GM12878 (cell line): ENCODE data around the gene SELENOW. TPM values are rescaled to one million over a fixed set of nuclear protein-coding genes. Genes with fewer than 3 reads are reported as not detected.

ENCODE experiments used
- ATAC-seq: fragments of 200-7000 bp; cut with Tn5 transposase; 3 replicates; pipeline ENCODE4 v1.9.1; 2020; ENCODE audit warnings: mild to moderate bottlenecking, moderate library complexity
- BruUV-seq: library from RNA; stranded (reverse); fragments of 400-500 nt; replicated peaks from 2 replicates; lab custom pipeline; 2021; lab: Mats Ljungman, UMichigan
- CTCF ChIA-PET: fragments of 300-600 bp; sonication (Branson Sonifier 250); formaldehyde crosslinking; extraction: SDS; loops from one replicate; lab custom pipeline; 2021; ENCODE audit warnings: inconsistent platforms; lab: Yijun Ruan, JAX
- POLR2A ChIA-PET: fragments of 350-600 bp; formaldehyde crosslinking; extraction: SDS; loops from one replicate; lab custom pipeline; 2021; ENCODE audit warnings: inconsistent platforms; lab: Charles Lee
- RAD21 ChIA-PET: fragments of 300-600 bp; sonication (Branson Sonifier 250); formaldehyde crosslinking; loops from one replicate; lab custom pipeline; 2023; ENCODE audit warnings: antibody characterized with exemption; ENCODE audit not compliant: unreplicated experiment; lab: Charles Lee
- SMC1A ChIA-PET: fragments of 300-600 bp; sonication (Branson Sonifier 250); formaldehyde crosslinking; loops from one replicate; lab custom pipeline; 2023; ENCODE audit not compliant: unreplicated experiment, uncharacterized antibody; lab: Charles Lee
- DNase-seq: peaks from one replicate; pipeline ENCODE4 v3.0.0-alpha.2; 2011; ENCODE audit warnings: low read depth, low spot score
- FAIRE-seq: peaks from 3 replicates; lab custom pipeline; 2011; peaks lifted over from hg19 to GRCh38; lab: Jason Lieb, UNC
- H2AFZ ChIP-seq: 2 replicates; pipeline ENCODE4 v1.6.0; 2011; ENCODE audit warnings: low read depth, low read length, control low read depth; ENCODE audit not compliant: control insufficient read depth
- H3K27ac ChIP-seq: 2 replicates; pipeline ENCODE4 v1.5.1; 2011; ENCODE audit warnings: control low read depth; ENCODE audit not compliant: control insufficient read depth, insufficient read depth
- H3K27me3 ChIP-seq, 2 experiments: replicated peaks in 1 of 2; 2 replicates each; pipeline versions ENCODE4 v1.6.0 to v1.6.1; 2011; ENCODE audit warnings: low read length in 1 of 2; ENCODE audit not compliant: control insufficient read depth in 2 of 2, insufficient read depth in 2 of 2
- H3K36me3 ChIP-seq, 2 experiments: 2 replicates each; pipeline ENCODE4 v1.5.1; 2011; ENCODE audit warnings: low read length in 1 of 2; ENCODE audit not compliant: control insufficient read depth in 2 of 2, insufficient read depth in 2 of 2
- H3K4me1 ChIP-seq: 2 replicates; pipeline ENCODE4 v1.6.1; 2011; ENCODE audit warnings: mild to moderate bottlenecking, low read length, moderate library complexity, mixed read lengths; ENCODE audit not compliant: control insufficient read depth, insufficient read depth
- H3K4me2 ChIP-seq: 2 replicates; pipeline ENCODE4 v1.6.0; 2011; ENCODE audit warnings: control low read depth; ENCODE audit not compliant: control insufficient read depth, insufficient read depth
- H3K4me3 ChIP-seq: fragments of 200-600 bp; sonication (generic); 2 replicates; pipeline ENCODE4 v1.5.1; 2016
- H3K79me2 ChIP-seq: 2 replicates; pipeline ENCODE4 v1.6.0; 2011; ENCODE audit warnings: low read length; ENCODE audit not compliant: control insufficient read depth, insufficient read depth
- H3K9ac ChIP-seq: 2 replicates; pipeline ENCODE4 v1.8.0; 2011; ENCODE audit warnings: low read length, control low read depth, mixed read lengths; ENCODE audit not compliant: control insufficient read depth, insufficient read depth
- H3K9me3 ChIP-seq: replicated peaks from 3 replicates; pipeline ENCODE4 v1.5.1; 2011; ENCODE audit warnings: mild to moderate bottlenecking, low read length; ENCODE audit not compliant: control insufficient read depth, insufficient read depth
- H4K20me1 ChIP-seq: 2 replicates; pipeline ENCODE4 v1.6.0; 2011; ENCODE audit not compliant: control insufficient read depth, insufficient read depth
- CHD2 ChIP-seq: IDR thresholded peaks from 2 replicates; pipeline ENCODE4 v1.6.1; 2011; ENCODE audit warnings: low read depth, low read length, improper control_type of control experiment, borderline replicate concordance
- CREB1 ChIP-seq: IDR thresholded peaks from 2 replicates; pipeline ENCODE4 v1.6.1; 2012; ENCODE audit warnings: low read depth, mild to moderate bottlenecking, inconsistent platforms
- EED ChIP-seq: sonication (generic); IDR thresholded peaks from 2 replicates; pipeline ENCODE4 v1.6.1; 2016; ENCODE audit warnings: antibody characterized with exemption, low read depth
- ELK1 ChIP-seq: IDR thresholded peaks from 2 replicates; pipeline ENCODE4 v1.6.1; 2012; ENCODE audit warnings: low read depth, low read length, improper control_type of control experiment
- IKZF2 ChIP-seq, 2 experiments: fragments of 450-650 bp; IDR thresholded peaks; 2 replicates each; pipeline ENCODE4 v1.6.1; 2017; ENCODE audit warnings: mild to moderate bottlenecking in 2 of 2, moderate library complexity in 2 of 2
- KLF5 ChIP-seq: fragments of 450-650 bp; IDR thresholded peaks from 2 replicates; pipeline ENCODE4 v1.6.1; 2014; ENCODE audit warnings: mild to moderate bottlenecking; ENCODE audit not compliant: partially characterized antibody
- NFIC ChIP-seq: IDR thresholded peaks from 2 replicates; pipeline ENCODE4 v1.6.1; 2012; ENCODE audit warnings: low read depth, mild to moderate bottlenecking, inconsistent platforms, low read length, moderate library complexity
- PAX8 ChIP-seq: fragments of 450-650 bp; IDR thresholded peaks from 2 replicates; pipeline ENCODE4 v1.6.1; 2017; ENCODE audit warnings: mild to moderate bottlenecking, moderate library complexity
- PBX3 ChIP-seq: IDR thresholded peaks from 2 replicates; pipeline ENCODE4 v1.6.1; 2011; ENCODE audit warnings: mild to moderate bottlenecking, low read depth, low read length, moderate library complexity; ENCODE audit not compliant: insufficient replicate concordance
- POLR2AphosphoS5 ChIP-seq: IDR thresholded peaks from 2 replicates; pipeline ENCODE4 v1.6.1; 2011; ENCODE audit warnings: mild to moderate bottlenecking, low read length, inconsistent platforms
- RUNX3 ChIP-seq: IDR thresholded peaks from 2 replicates; pipeline ENCODE4 v1.6.1; 2012; ENCODE audit warnings: low read length, inconsistent platforms
- SMAD1 ChIP-seq: fragments of 450-650 bp; IDR thresholded peaks from 2 replicates; pipeline ENCODE4 v1.6.1; 2018; ENCODE audit warnings: mild to moderate bottlenecking, low read depth; ENCODE audit not compliant: partially characterized antibody
- SREBF2 ChIP-seq: IDR thresholded peaks from 2 replicates; pipeline ENCODE4 v1.6.1; 2012; ENCODE audit warnings: mild to moderate bottlenecking, low read length
- TCF12 ChIP-seq: IDR thresholded peaks from 2 replicates; pipeline ENCODE4 v1.6.1; 2011; ENCODE audit warnings: low read depth, mild to moderate bottlenecking, low read length
- YBX1 ChIP-seq: fragments of 450-650 bp; IDR thresholded peaks from 2 replicates; pipeline ENCODE4 v1.6.1; 2016; ENCODE audit warnings: antibody characterized with exemption
- WGBS: methylation state at CpG from one replicate; pipeline ENCODE4 v1.1.6; 2016; ENCODE audit warnings: low lambda C conversion rate; ENCODE audit not compliant: insufficient replicate concordance, insufficient coverage; ENCODE audit errors: missing lambda C conversion rate; 5-methylcytosine and 5-hydroxymethylcytosine counted together
- in situ Hi-C: fragments of 300-500 bp; cut with MboI; formaldehyde crosslinking; loops from 9 replicates; pipeline ENCODE4 v1.14.3; 2018; ENCODE audit warnings: mixed read lengths
- intact Hi-C: fragments of 100-400 bp; cut with micrococcal nuclease; formaldehyde crosslinking; loops from one replicate; pipeline ENCODE4 v1.14.2; 2022; ENCODE audit not compliant: unreplicated experiment
- polyA plus RNA-seq, 11 experiments: library from polyadenylated mRNA; depleted of rRNA in 4 of 11; unstranded in 6 of 11; stranded (reverse) in 5 of 11; fragments of >200 nt; fragmentation: Nextera tagmentation in 4 of 11; fragmentation: Illumina TruSeq in 1 of 11; extraction: Ambion mirVana in 4 of 11; extraction: Trizol in 1 of 11; gene quantifications; 1 replicate in 1 of 11; 2 replicates in 10 of 11; pipeline versions ENCODE4 v1.2.1 to v1.2.3, GENCODE V29; 2011 to 2016; ENCODE audit warnings: inconsistent platforms in 2 of 11, missing spikeins in 2 of 11, low read depth in 1 of 11
- total RNA-seq, 4 experiments: library from RNA; depleted of rRNA in 3 of 4; stranded (reverse); fragments of >200 nt in 3 of 4; fragmentation: Illumina TruSeq in 1 of 4; extraction: Trizol in 1 of 4; gene quantifications; 2 replicates each; pipeline versions ENCODE4 v1.2.1 to v1.2.3, GENCODE V29; 2013 to 2021

Gene SELENOW
- total and polyA plus RNA-seq, 10 of the 15 experiments (the other 5 are each of a cell fraction or from before 2014, with no cell fraction given), result 53.3 to 186 (median 101) TPM

- no peaks in the 10 kb centered on the region for H4K20me1 ChIP-seq
- no peak overlapping the region for H3K27ac ChIP-seq
- no peak overlapping the region for H3K9ac ChIP-seq
- 98% methylated on average over 9 of the region's 9 CpGs for WGBS
- RAD21 ChIA-PET, result no interaction called here
- POLR2A ChIA-PET, result interaction anchor here (0.7 kb wide), 1 partner anchor 189 kb away, joined by 3 read pairs; no protein-coding TSS in a partner anchor
- no peaks in the 10 kb centered on the region for H3K9me3 ChIP-seq
- H3K27me3 ChIP-seq, result no peaks in the 10 kb centered on the region
- ATAC-seq (no peak), DNase-seq (no peak), FAIRE-seq (no peak)
- BruUV-seq, result no TSS peak
- H3K36me3 ChIP-seq, result no peaks in the 10 kb centered on the region; a peak in 1 of 4 replicates
- CTCF ChIA-PET, result interaction anchor here (0.9 to 1.2 kb wide), 2 partner anchors 15 to 343 kb away, joined by 3 to 5 read pairs; no protein-coding TSS in a partner anchor
- SMC1A ChIA-PET, result no interaction called here
- no peak for TF ChIP-seq RUNX3
- TF ChIP-seq CHD2, result no peak
- H2AFZ ChIP-seq, result no peak overlapping the region
- H3K4me3 ChIP-seq, result no peak overlapping the region
- H3K4me1 ChIP-seq, result peaks cover 6% of the 10 kb centered on the region
- in situ Hi-C loops (no loop called here), intact Hi-C loops (no loop called here)
- H3K4me2 ChIP-seq, result peak overlapping the region; percentile 93
- peaks cover 18% of the 10 kb centered on the region for H3K79me2 ChIP-seq
Measured at GRCh38 chr19:47780215-47780551, 1.7 kb downstream of the SELENOW start.

- ChIA-PET SMC1A (no interaction called here), CTCF (interaction anchor here (0.5 to 1.4 kb wide), 4 partner anchors 9 to 488 kb away, joined by 3 read pairs; no protein-coding TSS in a partner anchor), RAD21 (no interaction called here), POLR2A (no interaction called here)
- FAIRE-seq, result no peak
- Histone ChIP-seq H3K4me1 (peaks cover 6% of the 10 kb centered on the region), H3K4me2 (no peak overlapping the region), H2AFZ (no peak overlapping the region), H3K79me2 (peaks cover 18% of the 10 kb centered on the region), H3K4me3 (no peak overlapping the region), H3K36me3 (no peaks in the 10 kb centered on the region; a peak in 1 of 4 replicates), H3K9ac (no peak overlapping the region), H3K27ac (no peak overlapping the region), H4K20me1 (no peaks in the 10 kb centered on the region), H3K27me3 (no peaks in the 10 kb centered on the region), H3K9me3 (no peaks in the 10 kb centered on the region)
- ATAC-seq, result no peak
- 93% methylated on average over 9 of the region's 9 CpGs for WGBS
- TF ChIP-seq PBX3 (no peak), YBX1 (no peak), IKZF2 (IDR thresholded peaks at IDR 0.05) (no peak), EED (no peak), TCF12 (no peak), PAX8 (no peak), CREB1 (no peak), POLR2AphosphoS5 (no peak), SREBF2 (no peak), SMAD1 (no peak), KLF5 (no peak), ELK1 (no peak), NFIC (no peak)
- no TSS peak for BruUV-seq
- in situ Hi-C loops (no loop called here), intact Hi-C loops (no loop called here)
- no peak for DNase-seq
Measured at GRCh38 chr19:47781590-47782262, 3.2 kb downstream of the SELENOW start.
